HG02678 (cell line): ENCODE data around the gene GNLY.
"Not testable (repeated sequence)": the region's sequence is repeated elsewhere in the genome, so short reads cannot be mapped to it uniquely, and the experiment has no call there.

ENCODE experiments used
- ATAC-seq: cut with Tn5 transposase; IDR thresholded peaks from one replicate; pipeline ENCODE4 v1.9.1; 2021; ENCODE audit warnings: mild to moderate bottlenecking, moderate library complexity; ENCODE audit not compliant: unreplicated experiment

The GNLY gene

DNA sequence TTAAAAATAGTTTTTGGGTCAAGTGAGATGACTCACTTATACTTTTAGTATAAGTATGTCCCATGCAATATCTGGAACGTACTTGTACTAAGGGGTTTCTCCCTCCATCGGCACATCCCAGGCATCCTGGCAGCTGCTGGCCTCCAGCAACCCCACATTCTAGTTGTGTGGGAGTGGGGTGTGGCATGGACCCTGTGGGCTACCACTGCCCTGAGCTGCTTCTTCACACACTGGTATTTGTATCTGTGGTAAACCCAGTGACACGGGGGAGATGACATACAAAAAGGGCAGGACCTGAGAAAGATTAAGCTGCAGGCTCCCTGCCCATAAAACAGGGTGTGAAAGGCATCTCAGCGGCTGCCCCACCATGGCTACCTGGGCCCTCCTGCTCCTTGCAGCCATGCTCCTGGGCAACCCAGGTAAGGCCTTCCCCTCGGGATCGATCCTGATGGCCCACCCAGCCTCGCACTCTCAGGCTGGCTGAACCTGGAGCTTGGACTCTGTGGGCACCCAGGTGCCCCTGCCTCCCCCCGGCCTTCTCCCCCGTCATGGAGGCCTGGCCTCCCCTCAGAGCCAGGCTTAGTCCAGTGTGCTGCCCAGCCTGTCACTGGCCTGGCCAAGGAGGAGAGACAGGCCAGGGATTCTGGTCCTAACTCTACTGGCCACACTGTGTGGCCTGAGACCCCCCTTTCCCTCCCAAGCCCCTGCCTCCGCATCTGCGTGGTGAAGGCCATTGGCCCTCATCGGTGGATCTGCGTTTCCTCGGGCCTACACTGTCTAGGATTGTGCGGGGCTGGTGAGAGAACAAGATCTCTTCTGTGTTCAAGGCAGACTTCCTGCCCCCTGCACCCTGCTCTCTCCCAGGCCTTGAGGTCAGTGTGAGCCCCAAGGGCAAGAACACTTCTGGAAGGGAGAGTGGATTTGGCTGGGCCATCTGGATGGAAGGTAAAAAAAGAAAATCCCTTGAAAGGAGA lies at the start of gene GNLY:
Gene GNLY, plus strand, starts transcription at position 307 of the 974 bp plus-strand sequence. Its CDS starts 61 bp downstream, at position 368.
- no peak for ATAC-seq

DNA sequence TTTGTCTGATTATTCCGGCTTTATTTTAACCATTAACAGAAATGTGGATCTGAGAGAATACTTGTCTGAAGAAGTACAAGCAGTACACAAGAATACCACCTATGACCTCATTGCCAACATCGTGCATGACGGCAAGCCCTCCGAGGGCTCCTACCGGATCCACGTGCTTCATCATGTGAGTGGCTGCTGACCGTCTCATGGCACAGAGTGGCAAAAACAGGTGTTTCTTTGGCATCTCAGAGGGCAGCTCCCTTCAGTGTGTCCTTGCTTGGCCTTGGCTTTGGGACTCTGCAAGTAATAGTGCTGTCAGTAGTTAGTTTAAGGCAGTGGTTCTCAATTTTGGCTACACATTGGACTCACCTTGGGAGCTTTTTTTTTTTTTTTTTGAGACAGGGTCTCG lies 49.2 kb upstream of the GNLY start:
- ATAC-seq = no peak

GRCh38 chr2:85646166-85646565 lies 48.0 kb upstream of the GNLY start:
- ATAC-seq = no peak

DNA sequence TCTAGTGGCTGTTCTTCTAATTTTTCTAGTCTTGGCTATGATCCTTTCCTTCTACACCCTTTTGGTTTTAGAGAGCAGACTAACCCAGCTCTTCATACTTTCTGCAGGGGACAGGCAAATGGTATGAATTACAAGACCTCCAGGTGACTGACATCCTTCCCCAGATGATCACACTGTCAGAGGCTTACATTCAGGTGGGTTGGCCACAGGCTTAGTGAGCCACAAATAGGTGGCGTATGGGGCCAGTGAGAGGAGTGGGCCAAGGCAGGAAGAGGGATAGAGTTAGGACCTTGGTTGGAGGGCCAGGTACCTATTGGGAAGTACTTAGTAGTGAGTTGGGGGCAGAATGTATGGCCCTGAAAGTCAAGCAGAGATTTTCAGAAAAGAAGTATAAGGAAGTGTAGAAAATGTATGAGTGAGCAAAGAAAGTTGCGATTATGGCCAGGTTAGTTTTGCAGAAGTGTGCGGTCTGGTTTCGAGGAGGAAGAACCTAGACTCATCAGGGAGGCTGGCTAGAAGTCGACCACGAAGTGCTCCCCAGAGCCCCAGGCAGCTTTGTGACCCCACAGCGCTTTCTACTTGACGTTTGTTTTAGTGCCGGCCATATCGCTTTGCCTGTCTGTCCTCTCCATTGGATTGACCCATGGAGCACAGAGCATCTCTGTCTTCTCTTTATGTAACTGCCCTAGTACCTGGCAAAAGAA lies 46.2 kb upstream of the GNLY start:
- ATAC-seq = peak; percentile 84

GRCh38 chr2:85648619-85649018 lies 45.5 kb upstream of the GNLY start:
- ATAC-seq = no peak

DNA sequence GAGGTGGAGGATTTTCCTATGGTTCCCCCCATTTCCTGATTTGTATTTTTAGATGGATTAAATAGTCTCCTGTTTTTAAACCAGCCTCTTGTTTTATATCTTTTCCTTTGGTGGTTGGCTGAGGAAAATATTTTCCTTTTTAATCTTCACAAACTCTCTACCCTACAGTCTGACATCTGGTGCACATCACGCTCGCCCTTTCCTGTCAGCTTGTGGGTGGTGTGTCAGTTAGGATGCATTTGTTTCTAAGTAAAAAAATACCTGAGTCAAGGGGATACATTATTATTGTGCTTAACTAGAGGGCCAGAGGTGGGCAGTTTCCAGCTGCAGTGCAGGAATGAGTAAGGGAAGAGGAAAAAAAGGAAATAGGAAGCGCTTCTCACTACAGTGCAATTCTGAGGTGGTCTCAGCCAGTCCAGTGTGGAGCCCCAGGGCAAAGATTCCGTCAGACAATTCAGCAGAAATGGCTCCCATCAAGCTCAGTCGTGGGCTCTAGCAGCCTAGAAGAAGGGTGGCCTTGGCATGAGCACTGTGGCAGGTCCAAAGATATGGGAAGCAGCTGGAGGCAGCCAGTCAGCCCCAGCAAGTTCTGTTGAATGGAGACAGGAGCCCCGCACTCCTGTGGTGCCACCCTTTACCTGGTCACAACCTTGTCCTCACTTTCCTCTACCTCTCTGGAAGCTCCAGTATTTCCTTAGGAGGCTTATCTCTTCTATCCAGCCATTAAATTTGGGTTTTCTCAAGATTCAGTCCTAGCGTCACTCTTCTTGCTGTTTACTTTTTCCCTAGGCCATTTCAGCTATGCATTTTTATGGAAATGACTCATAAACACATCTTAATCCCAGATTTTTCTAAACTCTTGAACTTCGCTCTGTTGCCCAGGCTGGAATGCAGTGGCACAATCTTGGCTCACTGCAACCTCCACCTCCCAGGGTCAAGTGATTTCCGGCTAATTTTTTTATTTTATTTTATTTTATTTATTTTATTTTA lies 44.7 kb upstream of the GNLY start:
- no peak for ATAC-seq

DNA sequence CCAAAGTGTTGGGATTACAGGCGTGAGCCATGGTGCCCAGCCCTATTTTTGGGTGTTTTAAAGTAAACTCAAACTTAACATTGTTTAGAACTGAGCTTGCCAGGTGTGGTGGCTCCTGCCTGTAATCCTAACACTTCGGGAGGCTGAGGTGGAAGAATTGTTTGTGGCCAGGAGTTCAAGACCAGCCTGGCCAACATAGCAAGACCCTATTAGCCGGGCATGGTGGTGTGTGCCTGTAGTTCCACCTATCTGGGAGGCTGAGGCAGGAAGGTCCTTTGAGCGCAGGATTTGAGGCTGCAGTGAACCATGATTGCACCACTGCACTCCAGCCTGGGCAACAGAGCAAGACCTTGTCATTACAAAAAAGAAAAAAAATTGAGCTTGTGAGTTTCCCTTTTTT lies 43.7 kb upstream of the GNLY start:
- no peak for ATAC-seq

GRCh38 chr2:85651097-85651496 lies 43.1 kb upstream of the GNLY start:
- ATAC-seq = no peak

- ATAC-seq = no peak
Observed at GRCh38 chr2:85652056-85652455, 42.1 kb upstream of the GNLY start.

DNA sequence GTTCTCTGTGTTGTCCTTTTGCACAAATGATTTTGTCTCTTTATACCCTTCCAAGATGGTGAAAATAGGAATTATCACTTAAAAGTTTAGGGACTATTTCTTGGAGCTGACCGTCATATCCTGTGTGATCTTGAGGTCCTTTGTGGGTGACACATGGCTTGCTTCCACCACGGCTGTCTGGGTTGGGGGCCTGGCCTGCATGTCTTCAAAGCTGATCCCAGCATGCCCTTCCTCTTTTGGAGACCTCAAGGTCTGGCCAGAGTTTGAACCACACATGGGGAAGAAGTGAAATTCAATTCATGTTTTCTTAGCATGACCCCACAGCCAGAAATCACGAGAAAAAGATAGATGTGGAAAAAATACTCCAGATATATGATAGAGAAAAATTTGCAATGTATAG lies 40.2 kb upstream of the GNLY start:
- ATAC-seq = no peak

DNA sequence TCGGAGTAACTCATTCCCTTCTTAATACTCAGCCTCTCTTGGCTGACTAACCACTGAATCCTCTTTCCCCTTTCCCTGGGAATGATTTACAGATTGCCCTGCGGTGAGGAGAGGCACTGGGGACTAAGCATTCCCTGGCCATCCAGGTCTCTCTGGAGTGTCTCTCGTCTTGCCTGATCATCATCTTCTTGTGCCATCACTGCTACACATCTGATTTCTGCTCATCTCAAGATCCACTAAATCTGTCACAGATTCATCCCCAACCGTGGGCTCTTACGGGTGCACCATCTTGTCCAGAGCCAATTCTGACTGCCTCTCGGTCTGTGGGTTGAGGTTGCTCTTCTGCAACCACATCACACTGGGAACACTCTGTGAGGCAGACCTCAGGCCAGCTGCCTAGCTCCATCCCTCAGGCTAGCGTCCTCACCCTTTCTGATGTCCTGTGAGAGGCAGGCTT lies 38.2 kb upstream of the GNLY start:
- ATAC-seq = no peak

DNA sequence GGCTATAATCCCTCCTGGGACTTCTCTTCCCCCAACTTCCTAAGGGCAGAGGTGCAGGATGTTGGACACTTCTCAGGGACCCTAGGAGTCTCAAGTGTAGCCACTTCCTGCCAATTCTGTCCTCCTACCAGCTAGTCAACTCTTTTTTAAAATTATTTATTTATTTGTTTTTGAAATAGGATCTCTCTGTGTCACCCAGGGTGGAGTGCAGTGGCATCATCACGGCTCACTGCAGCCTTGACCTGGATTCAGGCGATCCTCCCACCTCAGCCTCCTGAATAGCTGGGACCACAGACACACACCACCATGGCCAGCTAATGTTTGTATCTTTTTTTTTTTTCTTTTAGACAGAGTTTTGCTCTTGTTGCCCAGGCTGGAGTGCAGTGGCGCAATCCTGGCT lies 37.7 kb upstream of the GNLY start:
- no peak for ATAC-seq

- not testable (repeated sequence) for ATAC-seq
Observed at GRCh38 chr2:85657399-85657798, 36.8 kb upstream of the GNLY start.

DNA sequence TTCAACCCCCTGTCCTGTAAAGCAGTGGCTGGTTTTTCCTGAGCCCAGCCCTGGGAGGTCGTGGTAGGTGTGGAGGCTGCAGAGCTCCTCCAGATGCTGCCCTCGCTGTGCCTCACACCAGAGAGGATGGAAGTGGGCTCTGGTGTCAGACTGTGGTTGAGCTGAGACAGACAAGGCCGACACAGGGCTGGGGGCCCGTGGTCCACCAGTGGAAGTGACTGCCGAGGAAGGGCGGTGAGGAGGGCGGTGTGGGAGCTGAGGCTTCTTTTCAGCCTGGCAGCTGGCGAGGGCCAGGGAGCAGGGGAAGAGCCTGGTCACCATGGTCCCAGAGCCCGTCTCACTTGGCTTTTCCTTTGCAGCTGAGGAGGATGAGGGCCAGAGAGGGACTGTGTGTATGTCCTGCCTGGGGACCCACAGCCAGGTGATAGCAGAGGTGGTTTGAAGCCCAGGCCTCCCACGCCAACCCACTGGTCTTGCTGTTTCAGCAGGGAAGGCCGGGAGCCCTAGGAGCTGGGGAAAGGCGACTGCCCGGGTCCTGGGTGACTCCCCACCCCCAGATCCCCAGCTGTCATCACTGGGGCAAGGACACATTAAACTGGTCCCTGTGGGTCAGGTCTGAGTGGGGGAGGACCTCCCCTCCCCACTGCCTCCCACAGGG lies 34.7 kb upstream of the GNLY start:
- ATAC-seq = no peak

DNA sequence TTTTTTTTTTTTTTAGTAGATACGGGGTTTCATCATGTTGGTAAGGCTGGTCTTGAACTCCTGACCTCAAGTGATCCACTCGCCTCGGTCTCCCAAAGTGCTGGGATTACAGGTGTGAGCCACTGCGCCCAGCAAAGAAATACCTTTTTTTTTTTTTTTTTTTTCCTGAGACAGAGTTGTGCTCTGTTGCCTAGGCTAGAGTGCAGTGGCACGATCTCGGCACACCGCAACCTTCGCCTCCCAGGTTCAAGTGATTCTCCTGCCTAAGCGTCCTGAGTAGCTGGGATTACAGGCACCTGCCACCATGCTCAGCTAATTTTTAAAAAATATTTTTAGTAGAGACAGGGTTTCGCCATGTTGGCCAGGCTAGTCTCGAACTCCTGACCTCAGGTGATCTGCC lies 33.9 kb upstream of the GNLY start:
- ATAC-seq = not testable (repeated sequence)

- no peak for ATAC-seq
Observed at GRCh38 chr2:85660725-85661124, 33.4 kb upstream of the GNLY start.

DNA sequence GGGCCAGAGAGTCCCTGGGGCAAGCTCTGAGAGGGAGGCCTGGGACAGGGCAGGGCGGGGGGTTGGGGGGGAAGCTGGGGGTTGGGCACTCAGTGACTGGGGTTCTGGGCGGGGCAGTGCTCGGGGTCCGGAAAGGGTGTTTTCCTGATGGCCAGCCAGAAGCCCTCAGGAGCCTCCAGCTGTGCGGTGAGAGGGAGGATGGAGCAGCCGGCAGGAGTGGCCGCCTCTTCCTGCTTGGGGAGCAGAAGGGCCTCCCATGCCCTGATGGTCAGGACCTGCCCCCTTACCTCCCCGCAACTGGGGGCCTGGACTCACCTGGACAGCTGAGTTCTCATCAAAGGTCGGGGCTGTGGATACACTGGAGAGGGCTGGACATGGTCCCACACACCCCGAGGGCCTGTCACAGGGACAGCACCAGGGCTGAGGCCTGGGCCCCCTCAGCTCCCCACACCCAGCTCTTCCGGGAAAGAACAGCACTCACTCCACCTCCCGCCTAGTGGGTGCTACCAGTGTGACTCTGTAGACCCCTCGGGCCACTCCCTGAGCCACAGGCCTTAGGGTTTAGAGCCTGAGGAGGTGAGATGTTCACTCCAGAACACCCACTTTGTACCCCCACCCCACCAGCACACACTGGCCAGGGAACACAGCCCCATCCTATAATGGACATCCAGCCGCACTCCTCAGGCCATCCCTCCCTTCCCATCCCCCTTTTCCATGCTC lies 32.9 kb upstream of the GNLY start:
- ATAC-seq = no peak

DNA sequence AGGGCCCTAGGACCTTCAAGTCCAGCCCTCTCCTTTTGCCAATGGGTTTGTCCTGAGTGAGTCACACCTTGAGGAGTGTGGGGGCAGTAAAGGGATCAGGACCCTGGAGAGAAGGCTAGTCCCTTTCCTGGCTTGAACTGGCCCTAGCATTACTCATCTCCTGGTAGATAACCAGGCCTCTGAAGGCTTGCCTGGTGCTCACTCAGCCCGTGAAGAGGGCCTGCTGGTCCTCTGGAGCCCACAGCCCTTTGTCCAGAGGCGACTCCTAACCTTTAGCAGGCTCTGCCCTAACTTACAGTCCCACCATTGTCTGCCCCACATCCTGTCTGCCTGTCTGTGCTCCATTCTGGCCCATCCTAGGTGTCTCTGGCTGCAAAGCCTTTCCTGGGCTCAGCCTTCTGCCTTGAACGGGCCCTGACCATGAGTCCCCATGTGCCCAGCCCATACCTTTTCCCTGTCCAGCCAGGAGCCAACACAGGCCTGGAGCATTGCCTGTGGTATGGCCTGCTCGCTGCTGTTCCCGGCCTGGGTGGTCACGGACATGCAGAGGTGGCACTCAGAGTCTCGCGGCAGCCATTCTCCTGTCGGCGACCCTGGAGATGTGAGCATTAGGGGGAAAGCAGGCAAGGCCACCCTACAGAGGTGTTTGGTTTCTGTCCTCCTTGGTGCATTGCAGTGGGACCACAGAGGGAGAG lies 31.1 kb upstream of the GNLY start:
- ATAC-seq = no peak
